RPMI7951 (cell line): ENCODE measurements around the gene PARD3B. TPM values are rescaled to one million over a fixed set of nuclear protein-coding genes. Genes with fewer than 3 reads are reported as not detected.
"Not testable (repeated sequence)": the region's sequence is repeated elsewhere in the genome, so short reads cannot be mapped to it uniquely, and the experiment has no call there.

Experiments
- DNase-seq: peaks from one replicate; pipeline ENCODE4 v3.0.0-alpha.2; 2012; ENCODE audit warnings: low read depth
- total RNA-seq: library from RNA; depleted of rRNA; stranded (reverse); fragments of >200 nt; shearing (Covaris generic); gene quantifications from 2 replicates; pipeline ENCODE4 v1.2.3, GENCODE V29; 2014

PARD3B gene
- total RNA-seq, 1 experiment from 2014 or later, result 0.96 TPM

DNA sequence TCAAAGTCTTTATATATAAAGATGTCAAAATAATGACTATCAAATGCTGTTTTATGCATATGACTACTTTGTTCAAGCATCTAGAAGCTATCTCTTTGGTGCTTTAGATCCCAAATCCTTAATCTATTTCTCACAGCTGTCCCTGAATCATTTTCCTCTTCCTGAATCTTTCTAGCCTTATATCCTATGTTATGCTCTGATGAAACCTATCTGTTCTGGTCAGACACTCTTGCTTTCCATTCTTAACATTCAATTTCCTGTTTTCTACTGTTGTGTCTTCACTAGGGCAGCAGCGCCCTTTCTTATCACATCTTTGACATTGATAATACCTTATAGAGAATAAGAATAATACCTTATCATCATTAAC, 6.3 kb upstream of the PARD3B start:
- DNase-seq, result no peak

DNA sequence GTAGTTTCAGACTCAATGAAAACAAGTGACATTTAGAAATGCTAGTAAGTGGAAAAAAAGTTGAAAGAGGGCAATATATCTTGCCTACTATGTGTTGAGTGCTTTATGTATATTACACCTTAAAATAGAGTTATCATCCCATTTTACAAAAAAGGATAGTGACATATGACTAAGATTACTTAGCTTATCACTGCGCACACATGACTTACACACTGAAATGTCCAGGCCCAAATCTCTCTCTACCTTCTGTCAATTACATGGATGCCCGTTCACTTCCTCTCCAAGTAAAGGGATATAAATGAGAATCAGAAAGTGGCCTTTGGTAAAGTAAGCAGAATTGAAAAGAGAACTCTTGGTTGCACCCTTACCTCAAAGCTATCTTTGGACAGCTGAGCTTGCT, 3.6 kb upstream of the PARD3B start:
- no peak for DNase-seq

DNA sequence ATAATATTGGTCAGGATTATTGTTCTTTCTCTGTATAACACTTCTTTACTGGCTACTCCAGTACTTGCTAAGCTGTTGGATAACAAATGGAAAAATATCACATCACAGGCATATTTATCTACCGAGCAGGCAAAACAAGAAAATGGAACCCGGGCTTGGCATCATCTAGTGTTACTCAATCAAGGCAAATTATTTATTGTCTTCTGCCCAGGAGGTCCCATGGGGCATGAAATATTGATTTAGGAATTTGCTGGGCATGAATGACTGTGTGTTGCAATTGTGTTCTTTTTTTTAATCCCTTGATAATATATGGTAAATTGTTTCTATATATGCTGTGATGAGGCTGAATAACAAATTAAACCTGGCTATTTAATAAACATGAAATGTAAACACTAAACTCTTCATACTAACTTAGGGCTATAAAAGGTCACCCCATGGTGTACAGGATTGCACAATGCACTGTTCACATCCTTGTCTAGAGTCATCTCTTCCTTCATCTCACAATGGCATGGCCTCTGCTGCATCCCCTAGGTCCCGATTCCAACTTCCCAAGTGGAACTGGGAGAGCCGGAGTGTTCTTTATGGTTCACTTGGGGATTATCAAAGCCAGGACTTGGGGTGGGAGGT, 2.2 kb upstream of the PARD3B start:
- DNase-seq, result no peak

DNA sequence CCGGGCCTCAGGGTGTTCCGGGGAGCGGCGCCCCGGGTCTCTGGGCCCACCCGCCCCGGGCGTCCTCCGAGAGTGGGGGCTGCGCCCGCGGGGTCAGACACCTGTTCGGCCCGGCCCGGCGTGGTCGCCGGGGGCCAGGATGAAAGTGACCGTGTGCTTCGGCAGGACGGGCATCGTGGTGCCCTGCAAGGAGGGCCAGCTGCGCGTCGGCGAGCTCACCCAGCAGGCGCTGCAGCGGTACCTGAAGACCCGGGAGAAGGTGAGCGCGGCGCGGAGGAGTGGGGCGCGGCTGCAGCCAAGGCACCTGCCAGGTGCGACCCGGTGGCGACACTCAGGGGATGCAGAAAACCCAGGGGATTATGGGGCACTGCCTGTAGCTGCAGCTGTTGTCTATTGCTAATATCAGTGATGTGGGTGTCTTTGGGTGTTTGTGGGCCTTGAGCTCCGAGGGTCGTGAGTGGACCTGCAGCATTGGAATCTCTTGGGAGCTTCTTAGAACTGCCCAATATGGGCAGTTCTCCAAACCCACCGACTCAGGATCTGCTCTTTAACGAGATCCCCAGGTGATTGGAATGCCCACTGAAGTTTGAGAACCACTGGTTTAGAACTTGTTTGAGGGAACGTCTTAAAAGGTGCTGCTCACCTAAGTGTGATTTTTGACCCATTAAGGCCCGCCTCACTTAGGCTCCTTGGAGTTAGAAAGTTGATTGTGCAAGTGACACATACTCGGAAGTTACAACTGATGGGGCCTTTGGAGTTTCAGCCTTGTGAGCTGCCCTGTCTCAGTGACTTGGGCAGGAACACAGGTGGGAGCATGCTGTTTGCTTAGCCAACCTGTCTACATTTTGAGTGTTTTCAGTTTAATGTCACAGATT, 823 bp downstream of the PARD3B start:
- DNase-seq, result no peak

DNA sequence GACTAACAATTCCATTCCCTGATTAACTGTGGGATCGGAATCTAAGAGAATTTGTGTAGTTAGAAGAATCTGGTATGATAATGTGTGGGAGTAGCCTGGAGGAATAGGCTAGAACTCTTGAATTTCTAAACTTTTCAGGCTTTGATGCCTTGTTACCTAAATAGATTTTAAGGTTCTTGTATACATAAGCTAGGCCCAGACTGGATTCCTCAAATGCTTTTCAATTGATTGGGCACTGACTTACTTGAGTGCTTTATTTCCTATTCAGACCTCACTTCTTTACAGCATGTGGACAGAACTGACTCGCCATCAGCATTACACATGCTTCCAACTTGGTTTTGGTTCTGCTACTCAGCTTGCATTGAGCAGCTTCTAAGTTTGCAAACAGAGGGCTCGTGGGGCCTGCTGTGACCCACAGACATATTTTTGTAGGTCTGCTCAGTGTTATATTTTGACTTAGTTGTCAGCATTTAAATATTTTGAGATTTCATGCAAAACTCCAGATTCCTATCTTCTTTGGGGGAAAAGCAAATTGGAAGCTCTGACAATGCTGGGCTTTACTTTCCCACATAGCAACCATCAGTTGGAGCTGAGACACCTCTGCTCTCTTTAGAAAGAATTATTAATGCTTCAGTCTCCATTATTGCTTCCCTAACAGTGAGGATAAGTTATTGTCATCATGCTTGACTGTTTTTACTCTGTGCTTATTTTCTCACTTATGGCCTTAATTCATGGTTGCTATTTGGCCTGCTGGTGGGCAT, 5.7 kb downstream of the PARD3B start:
- peak; percentile 36 for DNase-seq

DNA sequence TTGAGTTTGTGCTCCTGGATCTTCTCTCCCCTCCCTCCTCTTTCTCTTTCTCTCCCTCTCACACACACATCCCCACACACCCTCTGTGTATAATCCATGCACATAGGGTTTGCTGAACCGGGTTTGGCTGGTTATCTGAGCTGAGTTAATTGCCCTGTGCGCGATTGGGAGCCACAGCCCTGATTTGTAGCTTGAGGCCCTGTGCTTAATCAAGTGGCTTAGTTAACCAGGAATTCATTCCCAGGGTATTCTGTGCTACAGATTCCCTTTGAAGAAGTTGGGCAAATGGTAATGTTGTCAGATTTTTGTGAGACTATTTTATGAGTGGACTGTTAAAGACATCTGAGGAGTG, 6.2 kb downstream of the PARD3B start:
- no peak for DNase-seq

DNA sequence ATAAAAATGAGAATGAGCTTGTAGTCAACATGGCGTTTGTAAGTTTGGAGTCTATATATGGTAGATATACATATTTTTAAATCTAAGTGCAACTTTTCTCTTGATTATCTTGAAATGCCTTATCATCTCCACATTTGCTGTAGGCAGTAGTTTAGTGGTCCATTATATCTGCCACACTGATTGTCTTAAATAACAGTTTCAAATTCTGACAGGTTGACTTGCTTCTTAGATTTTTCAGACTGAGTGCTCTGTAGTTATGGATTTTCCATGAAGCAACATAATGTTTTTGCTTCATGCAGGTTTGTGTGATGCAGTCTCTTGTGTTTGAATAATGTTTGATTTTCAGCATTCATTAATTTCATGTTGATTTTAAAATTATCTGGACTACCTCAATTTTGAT, 12.3 kb downstream of the PARD3B start:
- DNase-seq, result no peak

DNA sequence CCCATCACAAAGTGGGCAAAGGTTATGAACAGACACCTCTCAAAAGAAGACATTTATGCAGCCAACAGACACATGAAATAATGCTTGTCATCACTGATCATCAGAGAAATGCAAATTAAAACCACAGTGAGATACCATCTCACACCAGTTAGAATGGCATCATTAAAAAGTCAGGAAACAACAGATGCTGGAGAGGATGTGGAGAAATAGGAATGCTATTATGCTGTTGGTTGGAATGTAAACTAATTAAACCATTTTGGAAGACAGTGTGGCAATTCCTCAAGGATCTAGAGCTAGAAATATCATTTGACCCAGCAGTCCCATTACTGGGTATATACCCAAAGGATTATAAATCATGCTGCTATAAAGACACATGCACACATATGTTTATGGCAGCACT, 14.1 kb downstream of the PARD3B start:
- DNase-seq, result not testable (repeated sequence)

DNA sequence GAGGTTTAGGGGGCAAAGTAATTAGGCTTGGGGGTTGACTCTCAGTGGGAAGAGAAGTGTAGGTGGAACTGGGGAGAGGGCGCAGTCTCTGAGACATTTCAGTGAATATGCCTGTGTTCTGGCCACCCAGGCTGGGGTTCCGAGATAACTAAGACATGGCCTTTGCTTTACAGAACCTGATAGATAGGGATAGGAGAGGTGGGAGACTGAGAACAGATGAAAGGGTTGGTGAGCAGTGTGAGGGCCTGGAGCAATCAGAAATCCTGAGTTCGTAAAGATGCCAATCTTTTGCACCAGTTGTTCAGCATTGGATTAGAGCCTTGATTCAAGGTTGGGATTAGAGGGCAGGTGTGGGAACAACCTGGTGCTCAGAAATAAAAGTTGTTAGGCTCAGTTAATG, 15.6 kb downstream of the PARD3B start:
- DNase-seq, result no peak

DNA sequence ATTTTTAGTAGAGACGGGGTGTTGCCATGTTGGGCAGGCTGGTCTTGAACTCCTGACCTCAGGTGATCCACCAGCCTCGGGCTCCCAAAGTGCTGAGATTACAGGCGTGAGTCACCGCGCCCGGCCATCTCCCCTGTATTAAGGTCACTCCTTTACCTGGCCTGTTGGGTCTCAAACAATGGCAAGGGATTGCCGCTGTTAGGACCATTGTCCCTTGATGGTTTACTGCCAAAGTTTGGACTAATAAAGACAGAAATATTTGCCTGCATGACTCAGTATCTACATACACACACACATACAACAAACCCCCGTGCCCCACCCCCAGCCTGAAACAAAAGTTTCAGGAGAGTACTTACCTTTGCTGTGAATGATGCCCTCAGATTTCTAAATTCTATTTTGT, 16.5 kb downstream of the PARD3B start:
- no peak for DNase-seq

DNA sequence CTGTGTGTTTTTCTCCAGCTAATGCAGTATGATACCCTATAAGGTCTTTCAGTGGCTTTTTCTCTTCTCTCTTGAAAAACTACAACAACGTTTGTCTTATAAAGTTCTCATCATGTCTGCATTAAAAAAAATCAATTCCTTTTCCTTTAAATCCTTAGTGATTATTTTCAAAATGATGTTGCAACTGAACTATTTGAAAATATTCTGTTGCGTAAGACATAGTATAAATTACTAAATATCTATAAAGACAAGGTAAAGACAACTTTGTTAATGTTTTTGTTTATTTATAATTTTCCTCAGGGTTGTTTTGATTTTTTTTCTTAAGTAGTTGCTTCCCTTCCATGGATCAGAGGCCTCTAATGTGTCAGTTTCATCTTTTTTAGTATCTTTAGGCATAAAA, 21.2 kb downstream of the PARD3B start:
- no peak for DNase-seq

DNA sequence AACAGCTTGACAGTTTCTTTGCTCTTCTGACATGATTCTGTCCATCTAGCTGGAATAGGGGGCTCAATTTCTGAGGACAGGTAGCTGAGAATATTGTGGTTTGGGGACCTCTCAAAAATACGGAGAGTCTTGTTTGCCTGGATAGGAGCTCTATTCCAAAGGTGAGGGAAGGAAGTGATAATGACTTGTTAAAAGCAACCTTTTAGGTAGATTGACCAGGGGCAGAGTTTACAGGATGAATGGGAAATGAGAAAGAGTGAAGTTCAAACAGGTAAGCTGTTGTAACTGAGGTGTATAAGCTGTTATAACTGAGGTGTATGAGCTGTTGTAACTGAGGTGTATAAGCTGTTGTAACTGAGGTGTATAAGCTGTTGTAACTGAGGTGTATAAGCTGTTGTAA, 25.1 kb downstream of the PARD3B start:
- DNase-seq, result no peak

DNA sequence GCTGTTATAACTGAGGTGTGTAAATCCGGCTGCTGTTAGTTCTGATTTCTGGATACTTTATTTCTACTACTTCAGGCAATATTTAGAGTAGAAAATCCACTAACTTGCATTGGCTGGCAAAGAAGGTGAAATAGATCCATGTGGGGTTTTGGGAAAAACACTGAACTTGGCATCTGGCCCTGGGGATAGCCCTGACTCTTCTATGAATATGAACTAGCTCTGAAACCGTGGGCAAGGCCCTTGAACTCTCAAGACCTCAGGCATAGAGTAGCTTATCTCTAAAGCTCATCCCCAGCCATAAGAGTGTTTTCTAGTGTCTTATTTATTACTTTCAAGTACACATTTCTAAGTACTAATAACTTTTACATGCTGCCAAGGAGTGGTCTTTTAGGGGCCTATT, 25.8 kb downstream of the PARD3B start:
- DNase-seq, result no peak

DNA sequence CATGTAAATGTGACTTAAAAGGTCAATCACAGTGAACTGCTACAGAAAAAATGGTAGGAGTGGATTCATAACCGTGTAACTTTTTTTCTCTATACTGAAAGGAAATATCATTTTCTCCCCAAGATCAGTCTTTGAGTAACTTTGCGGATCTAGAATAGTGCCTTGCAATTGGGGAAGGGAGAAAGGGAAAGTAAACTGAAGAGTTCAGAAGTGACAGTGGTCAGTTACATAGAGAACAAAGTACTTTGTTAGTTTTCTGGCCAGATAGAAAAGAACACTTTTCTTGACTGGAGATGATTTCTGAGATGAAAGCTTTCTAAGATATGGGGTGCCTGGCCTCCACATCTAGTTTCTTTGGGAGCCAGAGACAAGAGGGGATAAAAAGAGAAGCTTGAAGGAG, 26.6 kb downstream of the PARD3B start:
- no peak for DNase-seq

DNA sequence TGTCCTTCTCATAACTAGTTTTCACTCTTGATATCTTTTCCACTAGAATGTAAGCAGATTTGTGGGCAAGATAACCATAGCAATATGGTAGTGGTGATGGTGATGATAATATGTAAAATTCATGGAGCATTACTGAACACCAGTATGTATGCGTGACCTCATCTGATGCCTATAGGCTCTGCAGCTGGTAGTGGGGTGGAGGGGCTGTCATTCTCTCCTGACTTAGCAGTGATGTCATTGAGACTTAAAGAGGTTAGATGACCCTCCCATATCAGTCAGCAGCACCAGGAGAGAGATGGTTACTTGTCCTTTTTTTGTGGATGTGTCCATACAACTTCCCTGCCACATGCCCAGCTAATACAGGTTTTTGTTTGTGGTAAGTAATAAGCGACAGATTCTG, 27.9 kb downstream of the PARD3B start:
- DNase-seq, result no peak

DNA sequence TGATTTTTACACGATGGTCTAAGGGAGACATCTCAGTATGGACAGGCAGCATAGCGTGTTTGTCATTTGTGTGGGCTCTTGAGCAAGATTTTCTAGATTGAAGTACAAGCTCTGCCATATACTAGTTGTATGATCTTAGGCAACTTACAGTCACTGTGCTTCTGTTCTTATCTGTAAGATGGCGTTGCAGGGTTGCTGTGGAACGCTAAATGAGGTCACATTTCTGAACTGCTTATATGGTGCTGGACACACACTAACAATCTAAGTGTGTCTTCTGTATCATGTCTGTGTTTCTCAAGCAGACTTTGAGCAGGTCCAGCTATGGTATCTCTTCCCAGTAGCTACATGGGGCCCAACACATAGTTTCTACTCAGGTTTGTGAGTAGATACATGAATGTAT, 29.2 kb downstream of the PARD3B start:
- DNase-seq, result no peak

DNA sequence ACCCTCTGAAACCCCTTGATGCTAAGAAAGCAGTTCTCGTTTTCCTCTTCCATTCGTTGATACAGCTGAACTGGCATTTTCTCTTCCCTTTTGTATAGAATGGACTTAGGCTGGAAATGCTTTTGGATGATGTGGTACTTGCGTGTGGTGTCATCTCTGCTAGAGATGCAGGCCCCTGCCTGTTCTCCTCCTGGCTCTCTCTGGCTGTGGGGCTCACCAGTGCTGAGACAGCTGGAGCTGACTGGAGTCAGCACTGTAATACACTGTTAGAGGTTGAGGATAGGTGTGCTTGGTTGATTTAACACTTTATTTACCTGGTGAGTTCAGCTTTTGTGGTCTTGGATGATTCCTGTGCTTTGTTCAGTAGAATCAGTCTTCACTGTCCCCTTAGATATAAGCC, 30.2 kb downstream of the PARD3B start:
- no peak for DNase-seq

DNA sequence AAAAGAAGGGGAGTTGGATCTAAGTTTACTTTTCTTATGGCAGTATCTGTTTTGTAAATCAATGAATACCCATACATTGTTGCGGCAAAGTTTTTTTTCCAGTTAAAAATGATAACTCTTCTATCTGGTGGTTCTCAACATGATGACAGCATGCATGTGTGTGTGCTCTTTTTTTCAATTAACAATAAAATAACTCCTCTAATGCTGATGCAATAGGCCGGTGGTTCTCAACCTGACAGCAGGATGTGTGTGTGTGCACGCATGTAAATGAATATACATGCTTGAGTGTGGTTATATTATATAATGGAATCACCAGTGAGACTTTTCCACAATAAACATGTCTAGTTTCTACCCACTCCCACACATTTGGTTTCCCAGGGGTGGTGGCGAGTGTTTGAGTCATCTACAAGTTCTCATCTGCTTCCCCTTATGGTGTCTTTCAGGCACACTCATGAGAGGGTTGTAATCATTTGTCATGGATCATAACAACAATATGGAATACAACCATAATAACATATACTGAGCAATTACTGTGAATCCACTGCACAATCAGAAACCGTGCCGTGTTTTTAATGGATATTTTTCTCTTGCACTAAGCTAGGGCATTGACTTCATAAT, 31.2 kb downstream of the PARD3B start:
- DNase-seq, result no peak

DNA sequence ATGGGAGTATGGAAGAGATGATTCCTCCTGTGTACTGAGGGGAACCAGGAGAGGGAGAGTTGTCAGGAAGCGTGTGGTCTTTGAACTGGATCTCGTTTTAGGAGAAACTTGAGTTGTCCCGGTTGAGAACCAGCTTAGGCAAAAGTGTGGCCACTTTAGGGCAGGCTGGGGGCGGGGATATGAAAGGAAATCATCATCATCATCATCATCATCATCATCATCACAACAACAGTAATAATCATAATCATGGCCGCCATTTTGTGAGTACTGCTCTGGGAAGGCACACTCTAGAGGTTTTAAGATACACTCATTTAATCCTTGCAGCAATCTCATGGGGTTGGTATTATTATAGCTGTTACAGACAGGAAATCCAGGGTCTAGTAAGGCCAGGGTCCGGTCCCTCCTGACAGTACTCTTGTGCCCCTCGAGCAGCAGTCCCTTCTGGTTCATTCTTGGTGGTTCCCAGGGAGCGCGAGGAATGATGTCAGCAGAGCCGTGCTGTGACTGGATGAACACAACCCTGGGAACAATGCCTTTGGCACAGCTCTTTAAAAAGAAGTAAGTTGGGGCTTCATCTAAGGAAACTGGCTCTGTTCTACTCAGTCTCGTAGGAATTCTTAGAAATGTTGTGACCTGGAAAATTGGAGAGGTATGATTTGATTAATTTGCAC, 33.8 kb downstream of the PARD3B start:
- no peak for DNase-seq

DNA sequence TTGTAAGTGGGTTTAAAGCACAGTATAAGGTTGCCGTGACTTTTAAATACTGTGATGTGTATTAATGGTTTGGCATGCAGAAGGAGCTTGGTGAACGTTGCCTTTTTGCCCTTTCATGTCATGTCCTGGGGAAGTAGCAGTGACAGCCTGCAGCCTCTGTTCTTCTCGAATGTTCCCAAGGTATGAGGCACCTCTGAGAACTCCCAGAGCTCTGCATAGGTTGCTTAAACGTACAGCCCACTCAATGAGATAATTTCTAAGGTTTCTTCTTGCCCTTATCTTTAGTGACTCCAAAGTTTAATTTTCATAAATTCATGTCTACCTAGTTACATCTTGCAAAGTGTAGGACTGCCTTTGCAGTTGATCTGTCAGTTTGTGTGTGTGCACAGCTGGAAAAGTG, 36.7 kb downstream of the PARD3B start:
- DNase-seq, result no peak

DNA sequence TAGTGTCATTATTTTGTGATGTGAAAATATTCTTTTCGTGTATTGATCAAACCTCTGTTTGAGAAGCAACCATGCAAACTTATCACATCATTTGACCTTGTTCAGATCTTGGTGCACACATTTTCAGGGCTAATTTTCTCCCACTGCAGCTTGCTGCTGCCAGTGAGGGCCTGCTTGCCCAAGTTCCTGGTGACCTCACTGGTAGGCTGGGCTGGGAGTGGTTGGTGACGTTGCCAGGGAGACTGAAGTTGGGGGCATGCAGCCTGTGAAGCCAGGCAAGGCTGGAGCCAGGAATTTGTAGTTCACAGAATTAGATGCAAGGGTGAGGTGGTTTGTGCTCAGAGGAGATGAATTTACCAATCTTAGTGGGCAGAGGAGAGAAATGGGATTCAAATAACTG, 38.5 kb downstream of the PARD3B start:
- no peak for DNase-seq

DNA sequence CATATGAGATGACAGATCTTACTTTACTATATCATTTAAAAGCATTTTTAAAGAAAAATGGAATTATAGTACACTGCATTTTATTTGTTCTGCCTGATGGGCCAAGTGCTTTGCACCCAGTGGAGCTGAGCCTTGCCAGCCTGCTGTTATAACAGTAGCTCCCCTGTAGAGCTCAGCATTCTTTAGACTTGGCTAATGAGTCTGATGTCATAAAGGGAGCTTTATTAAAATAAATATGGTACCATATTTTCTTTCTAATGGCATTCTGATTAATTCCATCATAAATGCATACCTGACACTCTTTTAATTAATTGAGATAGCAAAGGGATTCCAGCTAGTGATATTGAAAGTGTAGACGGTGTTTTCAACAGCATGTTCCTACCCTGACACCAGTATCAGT, 40.7 kb downstream of the PARD3B start:
- no peak for DNase-seq
